ACC112 (cell line): ENCODE results near the gene MEA1.

Experiments
- H2AFZ ChIP-seq: fragments of 200-600 bp; sonication (generic); one replicate; pipeline ENCODE4 v1.6.0; 2017; ENCODE audit warnings: antibody characterized with exemption, low read length; ENCODE audit not compliant: unreplicated experiment
- H3K27ac ChIP-seq: fragments of 200-600 bp; sonication (generic); 2 replicates; pipeline ENCODE4 v1.5.1; 2014; ENCODE audit warnings: low read depth, mild to moderate bottlenecking, antibody characterized with exemption, low read length, moderate library complexity
- H3K27me3 ChIP-seq: fragments of 200-600 bp; sonication (generic); 2 replicates; pipeline ENCODE4 v1.6.1; 2014; ENCODE audit warnings: mild to moderate bottlenecking, antibody characterized with exemption, low read length, moderate library complexity, mixed read lengths; ENCODE audit not compliant: insufficient read depth
- H3K36me3 ChIP-seq: fragments of 200-600 bp; sonication (generic); 2 replicates; pipeline ENCODE4 v1.6.1; 2016; ENCODE audit warnings: mild to moderate bottlenecking, antibody characterized with exemption, low read length, moderate library complexity, mixed read lengths; ENCODE audit not compliant: insufficient read depth
- H3K4me1 ChIP-seq: fragments of 200-600 bp; sonication (generic); one replicate; pipeline ENCODE4 v1.6.1; 2016; ENCODE audit warnings: low read length, mixed read lengths; ENCODE audit not compliant: insufficient read depth, unreplicated experiment, control insufficient read depth
- H3K4me3 ChIP-seq: fragments of 200-600 bp; sonication (generic); 2 replicates; pipeline ENCODE4 v1.5.1; 2014; ENCODE audit warnings: mild to moderate bottlenecking, low read depth, low read length
- H3K79me2 ChIP-seq: fragments of 200-600 bp; sonication (generic); one replicate; pipeline ENCODE4 v1.6.0; 2016; ENCODE audit warnings: low read length; ENCODE audit not compliant: control insufficient read depth, unreplicated experiment, insufficient read depth

MEA1 gene

DNA sequence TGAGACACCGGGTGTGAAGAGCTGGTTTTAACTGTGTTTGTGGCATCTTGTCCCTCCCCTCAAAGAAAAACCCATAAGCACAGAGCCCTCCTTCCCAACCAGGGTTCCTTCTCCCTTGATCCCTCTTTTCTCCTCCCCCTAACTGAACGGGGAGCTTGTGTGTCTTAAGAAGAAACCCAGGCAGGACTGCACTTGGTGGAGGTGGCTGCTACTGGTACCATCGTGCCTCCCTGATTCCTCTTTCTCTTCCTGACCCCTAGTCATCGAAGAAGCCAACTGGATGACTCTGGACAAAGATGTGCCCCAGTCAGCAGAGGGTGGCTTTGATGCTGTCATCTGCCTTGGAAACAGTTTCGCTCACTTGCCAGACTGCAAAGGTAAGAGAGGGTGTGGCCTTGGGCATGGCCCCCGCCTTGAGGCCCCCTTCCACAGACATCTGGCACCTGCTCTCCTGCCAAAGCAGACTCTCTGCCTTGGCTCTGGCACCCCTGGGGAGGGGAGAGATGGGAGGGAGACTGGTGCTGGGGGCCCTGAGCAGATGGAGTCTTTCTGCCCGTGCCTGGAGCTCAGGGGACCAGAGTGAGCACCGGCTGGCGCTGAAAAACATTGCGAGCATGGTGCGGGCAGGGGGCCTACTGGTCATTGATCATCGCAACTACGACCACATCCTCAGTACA lies 51.1 kb downstream of the MEA1 start:
- no peak overlapping the region for H3K27ac ChIP-seq
- H3K79me2 ChIP-seq, result no peaks in the 10 kb centered on the region
- peaks cover 4% of the 10 kb centered on the region for H3K4me1 ChIP-seq
- no peaks in the 10 kb centered on the region for H3K36me3 ChIP-seq
- H3K27me3 ChIP-seq, result no peaks in the 10 kb centered on the region
- H3K4me3 ChIP-seq, result no peak overlapping the region
- no peak overlapping the region for H2AFZ ChIP-seq

GRCh38 chr6:42962096-42962495 lies 51.6 kb downstream of the MEA1 start:
- Histone ChIP-seq H2AFZ (no peak overlapping the region), H3K27ac (no peak overlapping the region), H3K79me2 (no peaks in the 10 kb centered on the region), H3K4me1 (peaks cover 4% of the 10 kb centered on the region), H3K4me3 (no peak overlapping the region), H3K36me3 (no peaks in the 10 kb centered on the region), H3K27me3 (no peaks in the 10 kb centered on the region)
